ENCODE measurements around the gene EGFL6.

The EGFL6 gene, protein sequence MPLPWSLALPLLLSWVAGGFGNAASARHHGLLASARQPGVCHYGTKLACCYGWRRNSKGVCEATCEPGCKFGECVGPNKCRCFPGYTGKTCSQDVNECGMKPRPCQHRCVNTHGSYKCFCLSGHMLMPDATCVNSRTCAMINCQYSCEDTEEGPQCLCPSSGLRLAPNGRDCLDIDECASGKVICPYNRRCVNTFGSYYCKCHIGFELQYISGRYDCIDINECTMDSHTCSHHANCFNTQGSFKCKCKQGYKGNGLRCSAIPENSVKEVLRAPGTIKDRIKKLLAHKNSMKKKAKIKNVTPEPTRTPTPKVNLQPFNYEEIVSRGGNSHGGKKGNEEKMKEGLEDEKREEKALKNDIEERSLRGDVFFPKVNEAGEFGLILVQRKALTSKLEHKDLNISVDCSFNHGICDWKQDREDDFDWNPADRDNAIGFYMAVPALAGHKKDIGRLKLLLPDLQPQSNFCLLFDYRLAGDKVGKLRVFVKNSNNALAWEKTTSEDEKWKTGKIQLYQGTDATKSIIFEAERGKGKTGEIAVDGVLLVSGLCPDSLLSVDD

DNA sequence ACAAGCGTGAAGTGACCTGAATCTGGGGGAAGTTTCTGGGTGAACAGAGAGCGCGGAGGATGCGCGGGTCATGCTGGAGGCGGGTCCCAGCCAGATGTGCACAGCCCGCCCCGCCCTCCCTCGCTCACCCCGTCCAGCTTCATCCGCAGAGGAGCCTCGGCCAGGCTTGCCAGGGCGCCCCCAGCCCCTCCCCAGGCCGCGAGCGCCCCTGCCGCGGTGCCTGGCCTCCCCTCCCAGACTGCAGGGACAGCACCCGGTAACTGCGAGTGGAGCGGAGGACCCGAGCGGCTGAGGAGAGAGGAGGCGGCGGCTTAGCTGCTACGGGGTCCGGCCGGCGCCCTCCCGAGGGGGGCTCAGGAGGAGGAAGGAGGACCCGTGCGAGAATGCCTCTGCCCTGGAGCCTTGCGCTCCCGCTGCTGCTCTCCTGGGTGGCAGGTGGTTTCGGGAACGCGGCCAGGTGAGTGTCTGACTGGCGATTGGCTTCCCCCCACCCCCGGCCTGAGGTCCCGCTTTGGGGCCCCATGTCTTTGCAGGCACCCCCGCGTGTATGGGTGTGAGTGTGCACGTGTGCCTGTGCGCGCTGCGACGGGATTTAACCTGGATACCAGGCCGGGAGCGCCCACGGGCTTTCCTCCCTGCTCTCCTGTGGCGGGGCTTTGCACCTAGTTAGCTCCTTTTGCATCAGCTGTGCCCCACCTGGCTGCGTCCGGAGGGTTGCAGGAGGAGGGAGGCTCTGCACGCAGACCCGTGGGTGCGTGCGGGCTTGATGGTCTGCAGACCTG is at the start of gene EGFL6:
EGFL6 (plus strand) TSS at position 123 of the 782 bp plus-strand sequence; CDS start at position 384, 261 bp downstream.
- no peak for DNase-seq

GRCh38 chrX:13520351-13520750 is 49.0 kb upstream of the EGFL6 start:
- no peak for DNase-seq

DNA sequence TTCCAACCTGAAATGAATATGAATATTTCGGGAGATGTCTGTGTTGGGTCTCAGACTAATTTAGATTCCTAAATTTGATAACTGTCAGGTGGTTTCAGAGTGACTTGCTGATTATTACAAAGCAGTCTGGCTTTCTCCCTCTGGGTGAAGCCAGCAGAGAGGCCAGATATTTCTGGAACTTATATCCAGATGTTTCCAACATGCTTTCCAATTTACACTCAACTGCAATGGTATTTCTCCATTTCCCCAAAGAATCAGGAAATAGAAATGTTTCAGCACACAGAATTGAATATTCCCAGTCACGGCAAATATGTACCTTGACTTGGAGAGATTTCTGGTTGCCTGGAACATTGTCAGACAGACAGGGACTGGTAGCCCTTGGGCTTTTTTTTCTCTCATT is 48.5 kb upstream of the EGFL6 start:
- no peak for DNase-seq

DNA sequence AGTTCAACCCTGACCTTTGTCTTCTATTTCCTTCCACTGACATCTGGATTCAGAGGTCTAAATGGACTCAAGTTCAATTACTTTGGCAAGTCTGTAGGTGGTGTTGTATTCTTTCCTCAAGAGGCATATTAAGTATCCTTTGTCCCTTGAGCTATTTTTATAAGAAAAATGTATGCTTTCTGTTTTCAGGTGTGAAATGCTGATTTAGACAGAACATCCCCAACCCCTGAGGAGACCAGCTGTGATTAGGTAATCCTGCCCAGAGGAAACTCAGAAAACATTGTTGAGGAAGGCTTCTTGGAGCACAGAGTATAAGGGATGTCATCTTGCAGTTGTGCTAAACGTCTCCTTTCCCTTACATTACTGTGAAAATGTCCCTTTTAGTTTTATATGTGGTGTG is 46.6 kb upstream of the EGFL6 start:
- no peak for DNase-seq

DNA sequence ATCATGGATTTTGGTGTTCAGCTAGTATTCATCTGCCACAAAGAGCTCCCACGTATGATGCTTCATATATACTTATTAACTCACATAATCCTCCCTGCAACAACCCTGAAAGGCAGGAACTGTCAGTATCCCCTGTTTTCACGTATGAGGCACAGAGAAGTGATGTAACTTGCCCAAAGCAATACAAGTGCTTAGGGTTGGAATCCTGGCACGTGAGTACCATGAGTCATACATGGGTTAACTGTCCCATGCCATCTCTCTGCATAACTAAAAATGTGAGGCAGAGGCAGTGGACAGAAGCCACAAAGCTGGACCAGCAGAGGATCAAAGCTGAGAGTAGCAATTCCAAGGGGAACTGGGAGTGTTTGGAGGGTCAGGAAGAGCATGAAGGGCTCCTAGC is 35.7 kb upstream of the EGFL6 start:
- DNase-seq = no peak

- DNase-seq = no peak
These were observed 33.8 kb upstream of the EGFL6 start for GRCh38 chrX:13535376-13536165.

DNA sequence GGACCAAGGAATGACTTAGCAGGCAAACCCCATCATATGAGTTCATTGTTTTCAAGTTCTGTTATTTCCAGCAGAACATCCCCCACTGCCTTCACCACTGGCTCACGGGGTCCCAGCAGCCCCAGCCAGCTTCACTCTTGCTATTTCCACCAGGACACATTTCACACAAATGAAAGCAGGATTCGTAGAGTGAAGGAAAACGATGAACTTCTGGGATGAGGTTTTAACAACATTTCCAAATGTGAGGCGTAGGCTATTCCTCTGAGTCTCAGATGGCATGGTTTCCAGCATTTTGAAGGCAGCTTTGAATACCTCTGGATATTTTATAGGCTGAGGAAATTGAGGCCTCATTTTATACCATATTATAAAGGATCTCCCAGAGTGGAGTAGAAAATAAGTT is 32.9 kb upstream of the EGFL6 start:
- DNase-seq = no peak

GRCh38 chrX:13538414-13538813 is 31.0 kb upstream of the EGFL6 start:
- no peak for DNase-seq

GRCh38 chrX:13540602-13541001 is 28.8 kb upstream of the EGFL6 start:
- DNase-seq = no peak

- no peak for DNase-seq
These were observed 23.7 kb upstream of the EGFL6 start for GRCh38 chrX:13545726-13546125.

DNA sequence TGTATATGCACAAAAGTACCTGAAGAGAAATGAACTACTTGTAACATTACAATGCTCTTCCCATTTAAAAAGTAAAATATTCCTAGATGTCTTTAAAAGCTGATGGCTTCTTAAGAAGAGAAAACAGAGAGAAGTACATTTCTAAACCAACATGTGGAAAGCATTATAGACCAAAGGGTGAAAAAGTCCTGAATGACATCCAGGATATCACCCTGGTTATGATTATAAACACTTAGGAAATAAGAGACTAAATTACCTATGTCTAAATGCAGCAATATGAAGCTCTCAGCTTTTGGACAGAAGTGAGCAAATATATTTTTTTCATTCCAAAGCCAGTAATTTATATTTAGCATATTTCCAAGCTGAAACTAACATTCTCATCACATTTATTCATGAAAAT is 21.7 kb upstream of the EGFL6 start:
- no peak for DNase-seq

- DNase-seq = no peak
These were observed 19.1 kb upstream of the EGFL6 start for GRCh38 chrX:13550346-13550745.

DNA sequence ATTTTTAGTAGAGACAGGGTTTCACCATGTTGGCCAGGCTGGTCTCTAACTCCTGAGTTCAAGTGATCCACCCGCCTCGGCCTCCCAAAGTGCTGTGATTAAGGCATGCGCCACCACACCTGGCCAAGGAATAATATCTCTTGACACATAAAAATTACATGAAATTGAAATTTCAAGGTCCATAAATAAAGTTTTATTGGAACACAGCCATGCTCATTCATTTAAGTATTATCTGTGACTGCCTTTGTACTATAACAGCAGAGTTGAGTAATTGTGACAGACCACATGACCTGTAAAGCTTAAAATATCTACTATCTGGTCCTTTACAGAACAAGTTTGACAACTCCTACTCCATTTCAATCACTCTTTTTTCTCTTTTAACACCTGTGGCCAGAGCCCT is 17.8 kb upstream of the EGFL6 start:
- DNase-seq = no peak

GRCh38 chrX:13552892-13553291 is 16.5 kb upstream of the EGFL6 start:
- DNase-seq = no peak

- no peak for DNase-seq
These were observed 3.9 kb upstream of the EGFL6 start for GRCh38 chrX:13565511-13565910.

DNA sequence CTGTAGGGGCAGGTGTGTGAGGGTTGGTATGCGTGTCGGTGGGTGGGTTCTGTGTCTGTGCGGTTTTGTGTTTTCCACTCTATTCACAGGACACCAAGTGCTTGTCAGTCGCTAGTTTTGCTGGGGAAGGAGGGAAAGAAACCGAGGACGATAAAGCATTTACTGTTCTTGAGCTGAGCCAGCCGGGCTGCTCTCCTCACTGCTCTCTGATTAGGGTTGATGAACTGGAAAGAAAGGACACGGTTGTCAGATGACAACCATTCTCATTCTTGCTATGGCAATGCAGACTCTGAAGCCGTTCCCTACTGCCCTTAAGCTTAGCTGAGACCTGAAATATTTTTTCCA is 832 bp downstream of the EGFL6 start:
- DNase-seq = no peak

DNA sequence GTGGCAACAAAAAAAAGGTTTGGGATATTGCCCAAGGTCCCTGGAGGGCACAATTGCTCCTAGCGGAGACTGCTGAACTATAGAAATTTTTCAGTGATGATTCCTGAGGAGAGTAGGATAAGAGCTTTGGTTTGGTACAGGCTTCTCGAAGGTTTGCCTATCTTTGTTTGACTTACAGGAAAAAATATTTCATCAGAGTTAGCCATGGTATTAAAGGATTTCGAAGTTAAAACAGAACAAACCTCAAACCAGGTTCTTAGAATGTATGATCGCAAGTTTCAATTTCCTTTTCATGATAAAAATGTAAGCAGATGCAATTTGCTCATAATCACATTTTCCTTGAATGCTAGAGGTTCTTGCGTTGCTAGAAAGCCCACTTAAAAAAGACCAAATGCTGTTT is 1.7 kb downstream of the EGFL6 start:
- no peak for DNase-seq

GRCh38 chrX:13574600-13574999 is 5.2 kb downstream of the EGFL6 start:
- no peak for DNase-seq

DNA sequence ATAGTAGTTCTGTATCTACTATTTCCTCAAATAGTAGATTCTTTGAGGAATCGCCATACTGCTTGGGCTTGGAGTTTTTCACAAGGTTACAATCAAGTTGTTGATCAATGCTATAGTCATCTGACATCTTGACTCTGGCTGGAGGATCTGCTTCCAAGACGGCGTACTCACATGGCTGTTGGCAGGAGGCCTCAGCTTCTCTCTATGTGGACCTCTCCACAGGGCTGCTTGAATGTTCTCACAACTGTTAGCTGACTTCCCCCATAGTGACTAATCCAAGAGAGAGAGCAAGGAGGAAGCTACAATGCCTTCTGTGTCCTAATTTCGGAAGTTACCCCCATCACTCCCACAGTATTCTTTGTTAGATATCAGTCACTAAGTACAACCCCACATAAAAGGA is 10.3 kb downstream of the EGFL6 start:
- no peak for DNase-seq

- DNase-seq = no peak
These were observed 12.2 kb downstream of the EGFL6 start for GRCh38 chrX:13581554-13581953.

DNA sequence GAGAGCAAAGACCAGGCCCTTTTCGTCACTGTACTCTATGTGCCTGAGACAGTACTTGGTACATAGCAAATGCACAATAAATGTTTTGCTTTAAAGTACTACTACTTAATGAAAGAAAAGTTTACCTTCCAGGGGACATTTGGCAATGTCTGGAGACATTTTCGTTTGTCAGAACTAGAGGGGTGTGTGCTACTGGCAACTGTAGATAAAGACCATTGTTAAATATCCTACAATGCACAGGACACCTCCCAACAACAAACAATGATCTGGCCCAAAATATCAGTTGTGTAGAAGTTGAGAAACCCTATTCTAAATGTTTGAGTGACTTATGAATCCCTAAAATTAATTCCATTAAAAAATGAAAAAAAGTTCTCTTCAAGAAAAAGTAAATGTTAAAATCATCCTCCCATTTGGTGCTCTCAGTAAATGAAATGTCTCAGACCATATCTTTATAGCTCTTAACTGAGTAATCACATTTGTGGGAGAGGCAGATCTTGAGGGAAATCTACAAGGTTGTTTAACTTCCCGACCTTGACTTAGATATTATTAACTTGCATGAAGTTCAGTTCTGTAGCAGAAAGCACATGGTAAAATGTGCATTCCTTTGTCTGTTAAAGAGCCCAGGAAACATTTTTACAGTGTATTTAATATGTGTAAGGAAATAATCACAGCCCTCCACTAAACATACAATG is 18.5 kb downstream of the EGFL6 start:
- no peak for DNase-seq
